WTC11 (cell line): ENCODE measurements around the gene ACTL6A. TPM values are rescaled to one million over a fixed set of nuclear protein-coding genes. Genes with fewer than 3 reads are reported as not detected.

Experiments used
- ATAC-seq: fragments of 200-7000 bp; cut with Tn5 transposase; 2 replicates; pipeline ENCODE4 v1.10.0; 2021; ENCODE audit warnings: mild to moderate bottlenecking, moderate library complexity
- CTCF ChIA-PET: fragments of 300-600 bp; sonication (Branson Sonifier 250); formaldehyde crosslinking; loops from one replicate; lab custom pipeline; 2021; ENCODE audit warnings: antibody characterized with exemption; lab: Charles Lee
- POLR2A ChIA-PET: fragments of 350-600 bp; sonication (Branson Sonifier 250); formaldehyde crosslinking; loops from one replicate; lab custom pipeline; 2021; ENCODE audit warnings: antibody characterized with exemption; lab: Charles Lee
- DNase-seq: peaks from one replicate; pipeline ENCODE4 v3.0.0; 2021; ENCODE audit warnings: low spot score
- H3K27ac Mint-ChIP-seq: 2 replicates; pipeline ENCODE4 v1.8.0; 2021; ENCODE audit warnings: mixed read lengths
- H3K27me3 Mint-ChIP-seq: 2 replicates; pipeline ENCODE4 v1.8.0; 2021; ENCODE audit warnings: low read depth, mild to moderate bottlenecking, moderate library complexity, mixed read lengths
- H3K36me3 Mint-ChIP-seq: 2 replicates; pipeline ENCODE4 v1.8.0; 2021; ENCODE audit warnings: mixed read lengths
- H3K4me1 Mint-ChIP-seq: 2 replicates; pipeline ENCODE4 v1.8.0; 2022; ENCODE audit warnings: mixed read lengths
- H3K4me3 Mint-ChIP-seq: 2 replicates; pipeline ENCODE4 v1.8.0; 2021; ENCODE audit warnings: mild to moderate bottlenecking, moderate library complexity, mixed read lengths
- H3K9me3 Mint-ChIP-seq: 2 replicates; pipeline ENCODE4 v1.8.0; 2021; ENCODE audit warnings: mixed read lengths
- CREM ChIP-seq: sonication (generic); formaldehyde crosslinking; IDR thresholded peaks from 2 replicates; pipeline ENCODE4 v1.8.1; 2022; ENCODE audit warnings: mild to moderate bottlenecking, missing genetic modification reagents, moderate library complexity
- E2F5 ChIP-seq: sonication (generic); formaldehyde crosslinking; IDR thresholded peaks from 2 replicates; pipeline ENCODE4 v1.8.1; 2022; ENCODE audit warnings: mild to moderate bottlenecking, moderate library complexity, missing genetic modification reagents
- ETV6 ChIP-seq: sonication (generic); formaldehyde crosslinking; IDR thresholded peaks from 2 replicates; pipeline ENCODE4 v1.8.1; 2022; ENCODE audit warnings: mild to moderate bottlenecking, missing genetic modification reagents
- GRHL2 ChIP-seq: fragments of 250-450 bp; sonication (Bioruptor Pico); IDR thresholded peaks from 2 replicates; pipeline ENCODE4 v1.8.0; 2022; ENCODE audit warnings: mild to moderate bottlenecking, moderate library complexity; ENCODE audit not compliant: insufficient replicate concordance, severe bottlenecking
- GTF2I ChIP-seq: fragments of 250-450 bp; sonication (Bioruptor Pico); conservative IDR thresholded peaks from 2 replicates; pipeline ENCODE4 v1.4.0; 2021; ENCODE audit warnings: mild to moderate bottlenecking
- IRF2 ChIP-seq: sonication (generic); formaldehyde crosslinking; IDR thresholded peaks from 2 replicates; pipeline ENCODE4 v1.8.0; 2022; ENCODE audit warnings: low read depth, missing genetic modification reagents, borderline replicate concordance
- JAZF1 ChIP-seq: fragments of 250-450 bp; sonication (Bioruptor Pico); IDR thresholded peaks from 2 replicates; pipeline ENCODE4 v1.9.0; 2021; ENCODE audit warnings: moderate library complexity, mild to moderate bottlenecking, inconsistent platforms
- KAT7 ChIP-seq: sonication (generic); formaldehyde crosslinking; IDR thresholded peaks from 2 replicates; pipeline ENCODE4 v1.8.1; 2023; ENCODE audit warnings: missing genetic modification reagents, mild to moderate bottlenecking, borderline replicate concordance
- NFYB ChIP-seq: sonication (generic); formaldehyde crosslinking; conservative IDR thresholded peaks from 2 replicates; pipeline ENCODE4 v1.8.0; 2022; ENCODE audit warnings: low read depth, missing genetic modification reagents
- SMAD4 ChIP-seq: sonication (generic); formaldehyde crosslinking; IDR thresholded peaks from 2 replicates; pipeline ENCODE4 v1.8.0; 2022; ENCODE audit warnings: mild to moderate bottlenecking, missing genetic modification reagents
- STAT6 ChIP-seq: sonication (generic); formaldehyde crosslinking; conservative IDR thresholded peaks from 2 replicates; pipeline ENCODE4 v1.8.1; 2023; ENCODE audit warnings: mild to moderate bottlenecking, low read depth, missing genetic modification reagents, moderate library complexity
- TP53 ChIP-seq: sonication (generic); formaldehyde crosslinking; IDR thresholded peaks from 2 replicates; pipeline ENCODE4 v1.8.1; 2023; ENCODE audit warnings: mild to moderate bottlenecking, missing genetic modification reagents
- ZNF263 ChIP-seq: sonication (generic); formaldehyde crosslinking; IDR thresholded peaks from 2 replicates; pipeline ENCODE4 v1.8.1; 2022; ENCODE audit warnings: low read depth, mild to moderate bottlenecking, moderate library complexity, missing genetic modification reagents
- ZNF281 ChIP-seq: sonication (generic); formaldehyde crosslinking; IDR thresholded peaks from 2 replicates; pipeline ENCODE4 v1.8.0; 2023; ENCODE audit warnings: mild to moderate bottlenecking, missing genetic modification reagents
- ZNF396 ChIP-seq: fragments of 250-450 bp; sonication (Bioruptor Pico); IDR thresholded peaks from 2 replicates; pipeline ENCODE4 v1.8.0; 2021; ENCODE audit warnings: mild to moderate bottlenecking, moderate library complexity, borderline replicate concordance
- ZSCAN18 ChIP-seq: fragments of 250-450 bp; sonication (Bioruptor Pico); IDR thresholded peaks from 2 replicates; pipeline ENCODE4 v2.1.2; 2022; ENCODE audit warnings: mild to moderate bottlenecking, moderate library complexity
- total RNA-seq: library from RNA; stranded (reverse); gene quantifications from 3 replicates; pipeline ENCODE4 v1.2.3, GENCODE V29; 2021
- TF ChIP-seq, protein P1 (sequence below): fragments of 250-450 bp; sonication (Bioruptor Pico); IDR thresholded peaks from 2 replicates; pipeline ENCODE4 v1.9.0; 2021; ENCODE audit warnings: moderate library complexity, mild to moderate bottlenecking, inconsistent platforms, borderline replicate concordance
- TF ChIP-seq, protein P2 (sequence below): sonication (generic); formaldehyde crosslinking; conservative IDR thresholded peaks from 2 replicates; pipeline ENCODE4 v1.8.1; 2022; ENCODE audit warnings: mild to moderate bottlenecking, missing genetic modification reagents
- TF ChIP-seq, protein P3 (sequence below): fragments of 200-600 bp; IDR thresholded peaks from 2 replicates; pipeline ENCODE4 v1.8.0; 2022; ENCODE audit warnings: antibody characterized with exemption

Gene ACTL6A
- total RNA-seq, 1 experiment from 2014 or later, result 82.9 TPM

DNA sequence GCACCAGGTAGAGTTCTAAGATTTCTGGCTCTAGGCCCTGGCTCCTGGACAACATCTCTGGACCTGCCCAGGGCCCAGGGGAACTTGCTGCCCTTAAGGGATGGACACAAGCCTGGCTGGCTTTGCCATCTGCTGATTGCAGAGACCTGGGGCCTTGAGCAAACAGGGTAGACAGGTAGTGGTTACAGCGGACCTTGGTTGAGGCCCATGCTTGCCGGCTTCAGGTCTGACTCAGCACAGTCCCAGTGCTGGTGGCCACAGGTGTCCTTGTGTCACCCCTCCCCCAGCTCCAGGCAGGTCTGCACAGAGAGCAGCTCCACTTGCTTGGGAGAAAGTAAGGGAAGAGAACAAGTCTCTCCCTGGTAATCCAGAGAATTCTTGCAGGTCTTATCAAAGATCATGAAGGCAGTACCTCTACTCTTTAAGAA, 15.9 kb upstream of the ACTL6A start (continued):
- TF ChIP-seq STAT6 (CRISPR knock-in tag) (no peak), ZNF281 (CRISPR knock-in tag) (no peak), E2F5 (no peak), SMAD4 (CRISPR knock-in tag) (no peak), GTF2I (no peak), ZSCAN18 (CRISPR knock-in tag) (no peak), CREM (CRISPR knock-in tag) (no peak), TP53 (CRISPR knock-in tag) (no peak), GRHL2 (CRISPR knock-in tag) (no peak), JAZF1 (no peak), IRF2 (CRISPR knock-in tag) (no peak)
- TF ChIP-seq, protein P1, sequence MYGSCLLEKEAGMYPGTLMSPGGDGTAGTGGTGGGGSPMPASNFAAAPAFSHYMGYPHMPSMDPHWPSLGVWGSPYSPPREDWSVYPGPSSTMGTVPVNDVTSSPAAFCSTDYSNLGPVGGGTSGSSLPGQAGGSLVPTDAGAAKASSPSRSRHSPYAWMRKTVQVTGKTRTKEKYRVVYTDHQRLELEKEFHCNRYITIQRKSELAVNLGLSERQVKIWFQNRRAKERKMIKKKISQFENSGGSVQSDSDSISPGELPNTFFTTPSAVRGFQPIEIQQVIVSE (CRISPR knock-in tag), result no peak
- TF ChIP-seq, protein P2, sequence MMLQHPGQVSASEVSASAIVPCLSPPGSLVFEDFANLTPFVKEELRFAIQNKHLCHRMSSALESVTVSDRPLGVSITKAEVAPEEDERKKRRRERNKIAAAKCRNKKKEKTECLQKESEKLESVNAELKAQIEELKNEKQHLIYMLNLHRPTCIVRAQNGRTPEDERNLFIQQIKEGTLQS, result no peak

DNA sequence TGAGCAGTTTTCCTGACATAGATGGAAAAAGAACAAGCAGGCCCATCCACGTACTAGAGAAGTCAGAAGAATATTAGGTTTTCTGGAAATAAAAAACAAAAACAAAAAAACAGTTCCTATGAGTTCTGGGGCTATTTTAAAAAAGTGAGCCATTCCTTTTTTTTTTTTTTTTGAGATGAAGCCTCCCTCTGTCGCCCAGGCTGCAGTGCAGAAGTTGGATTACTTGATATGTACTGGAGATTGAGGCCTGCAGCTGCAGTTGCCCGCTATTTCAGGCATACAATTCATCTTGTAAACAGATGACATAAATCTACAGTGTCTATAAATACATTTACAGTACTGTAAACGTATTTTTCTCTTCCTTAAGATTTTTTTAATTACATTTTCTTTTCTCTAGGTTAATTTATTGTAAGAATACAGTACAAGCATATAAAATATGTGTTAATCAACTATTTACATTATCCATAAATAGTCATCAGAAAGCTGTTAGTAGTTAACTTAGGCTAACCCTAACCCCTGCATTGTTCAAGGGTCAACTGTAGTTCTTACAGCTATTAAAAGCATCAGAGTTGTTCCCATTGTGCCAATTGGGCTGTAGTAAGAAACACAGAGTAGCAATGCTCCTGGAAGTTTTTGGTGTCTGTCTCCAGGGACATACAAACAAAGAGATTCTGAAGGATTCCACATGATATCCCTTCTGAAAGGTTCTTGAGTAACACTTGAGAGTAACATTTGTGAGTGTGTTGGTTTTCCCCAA, 11.2 kb upstream of the ACTL6A start:
- DNase-seq (no peak), ATAC-seq (no peak)
- H3K27me3 Mint-ChIP-seq, result no peaks in the 10 kb centered on the region
- H3K9me3 Mint-ChIP-seq, result no peaks in the 10 kb centered on the region
- no peak overlapping the region for H3K4me3 Mint-ChIP-seq
- POLR2A ChIA-PET, result no interaction called here
- CTCF ChIA-PET, result interaction anchor here (1.3 kb wide), 1 partner anchor 11 kb away, joined by 3 read pairs; the partner anchor contains the start of gene ACTL6A
- no peaks in the 10 kb centered on the region for H3K36me3 Mint-ChIP-seq
- H3K27ac Mint-ChIP-seq, result no peak overlapping the region
- no peak for TF ChIP-seq ETV6 (CRISPR knock-in tag)
- no peak for TF ChIP-seq KAT7 (CRISPR knock-in tag)
- TF ChIP-seq ZNF396 (CRISPR knock-in tag), result no peak
- TF ChIP-seq NFYB (CRISPR knock-in tag), result no peak
- no peak for TF ChIP-seq ZNF263 (CRISPR knock-in tag)
- no peak for TF ChIP-seq GTF2I
- TF ChIP-seq STAT6 (CRISPR knock-in tag), result no peak
- TF ChIP-seq, protein P3, sequence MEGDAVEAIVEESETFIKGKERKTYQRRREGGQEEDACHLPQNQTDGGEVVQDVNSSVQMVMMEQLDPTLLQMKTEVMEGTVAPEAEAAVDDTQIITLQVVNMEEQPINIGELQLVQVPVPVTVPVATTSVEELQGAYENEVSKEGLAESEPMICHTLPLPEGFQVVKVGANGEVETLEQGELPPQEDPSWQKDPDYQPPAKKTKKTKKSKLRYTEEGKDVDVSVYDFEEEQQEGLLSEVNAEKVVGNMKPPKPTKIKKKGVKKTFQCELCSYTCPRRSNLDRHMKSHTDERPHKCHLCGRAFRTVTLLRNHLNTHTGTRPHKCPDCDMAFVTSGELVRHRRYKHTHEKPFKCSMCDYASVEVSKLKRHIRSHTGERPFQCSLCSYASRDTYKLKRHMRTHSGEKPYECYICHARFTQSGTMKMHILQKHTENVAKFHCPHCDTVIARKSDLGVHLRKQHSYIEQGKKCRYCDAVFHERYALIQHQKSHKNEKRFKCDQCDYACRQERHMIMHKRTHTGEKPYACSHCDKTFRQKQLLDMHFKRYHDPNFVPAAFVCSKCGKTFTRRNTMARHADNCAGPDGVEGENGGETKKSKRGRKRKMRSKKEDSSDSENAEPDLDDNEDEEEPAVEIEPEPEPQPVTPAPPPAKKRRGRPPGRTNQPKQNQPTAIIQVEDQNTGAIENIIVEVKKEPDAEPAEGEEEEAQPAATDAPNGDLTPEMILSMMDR, result no peak
- H3K4me1 Mint-ChIP-seq, result peaks cover 8% of the 10 kb centered on the region
